ENCODE measurements around the gene LRP1B. TPM values are rescaled to one million over a fixed set of nuclear protein-coding genes. Genes with fewer than 3 reads are reported as not detected.

Gene LRP1B
- total RNA-seq, 4 donors from 2014 or later: 0.42 to 0.71 (median 0.65) TPM

DNA sequence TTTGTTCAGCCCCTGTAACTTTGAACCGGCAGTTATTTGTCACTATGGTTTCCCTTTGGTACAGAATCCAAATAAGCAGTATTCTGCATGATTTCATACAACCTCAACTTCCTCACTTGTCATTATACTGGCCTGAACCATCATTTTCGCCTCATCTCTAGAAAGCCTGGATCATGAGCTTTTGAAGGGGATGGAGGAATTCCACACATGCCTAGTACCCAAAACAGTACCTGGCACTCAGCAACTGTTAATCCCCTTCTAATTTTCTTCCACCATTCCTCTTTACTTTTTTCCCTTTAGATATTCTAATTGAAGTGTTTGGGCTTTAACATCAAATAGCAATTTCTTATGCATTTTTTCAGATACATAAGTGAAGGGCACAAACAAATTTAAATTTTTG is 1776.3 kb downstream of the LRP1B start:
- H3K27me3 ChIP-seq: no peaks in the 10 kb centered on the region
- no peaks in the 10 kb centered on the region for H3K4me1 ChIP-seq
- no peaks in the 10 kb centered on the region for H3K36me3 ChIP-seq
- H3K27ac ChIP-seq (replicated peaks in 1 of 4): no peak overlapping the region
- H3K9me3 ChIP-seq: no peaks in the 10 kb centered on the region
- no peak for DNase-seq (ENCODE audit: extremely low spot score)
- intact Hi-C loops (cut with DNase I): no loop called here
- H3K4me3 ChIP-seq: no peak overlapping the region
- WGBS: 90% methylated on average over 2 of the region's 2 CpGs
- TF ChIP-seq, protein P1, sequence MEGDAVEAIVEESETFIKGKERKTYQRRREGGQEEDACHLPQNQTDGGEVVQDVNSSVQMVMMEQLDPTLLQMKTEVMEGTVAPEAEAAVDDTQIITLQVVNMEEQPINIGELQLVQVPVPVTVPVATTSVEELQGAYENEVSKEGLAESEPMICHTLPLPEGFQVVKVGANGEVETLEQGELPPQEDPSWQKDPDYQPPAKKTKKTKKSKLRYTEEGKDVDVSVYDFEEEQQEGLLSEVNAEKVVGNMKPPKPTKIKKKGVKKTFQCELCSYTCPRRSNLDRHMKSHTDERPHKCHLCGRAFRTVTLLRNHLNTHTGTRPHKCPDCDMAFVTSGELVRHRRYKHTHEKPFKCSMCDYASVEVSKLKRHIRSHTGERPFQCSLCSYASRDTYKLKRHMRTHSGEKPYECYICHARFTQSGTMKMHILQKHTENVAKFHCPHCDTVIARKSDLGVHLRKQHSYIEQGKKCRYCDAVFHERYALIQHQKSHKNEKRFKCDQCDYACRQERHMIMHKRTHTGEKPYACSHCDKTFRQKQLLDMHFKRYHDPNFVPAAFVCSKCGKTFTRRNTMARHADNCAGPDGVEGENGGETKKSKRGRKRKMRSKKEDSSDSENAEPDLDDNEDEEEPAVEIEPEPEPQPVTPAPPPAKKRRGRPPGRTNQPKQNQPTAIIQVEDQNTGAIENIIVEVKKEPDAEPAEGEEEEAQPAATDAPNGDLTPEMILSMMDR (IDR thresholded peaks at IDR 0.05): no peak
- TF ChIP-seq POLR2A (IDR thresholded peaks at IDR 0.05; ENCODE audit: low read depth): no peak
- TF ChIP-seq POLR2AphosphoS5 (IDR thresholded peaks at IDR 0.05): no peak
- no peak for TF ChIP-seq EP300 (IDR thresholded peaks at IDR 0.05)

DNA sequence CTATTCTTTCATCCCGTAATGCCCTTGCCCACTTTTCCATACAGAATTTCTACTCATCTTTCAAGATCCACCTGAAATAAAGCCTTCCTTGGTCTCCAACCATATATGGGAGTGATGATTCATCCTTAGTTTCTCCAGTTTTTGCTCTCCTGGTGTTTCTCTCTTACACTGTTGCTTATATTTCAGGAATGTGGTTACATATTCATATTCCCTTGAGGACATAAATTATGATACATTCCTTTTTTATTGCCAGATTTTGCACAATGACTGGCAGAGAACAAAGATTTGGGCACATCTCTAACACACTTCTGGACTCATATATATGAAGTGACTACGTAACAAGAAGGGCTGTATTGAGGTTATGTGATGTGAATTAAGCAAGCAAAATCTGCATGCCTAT is 1777.3 kb downstream of the LRP1B start:
- intact Hi-C loops (cut with DNase I): no loop called here
- 41% methylated on average over 2 of the region's 2 CpGs for WGBS
- H3K36me3 ChIP-seq: no peaks in the 10 kb centered on the region
- no peaks in the 10 kb centered on the region for H3K9me3 ChIP-seq
- no peaks in the 10 kb centered on the region for H3K27me3 ChIP-seq
- no peaks in the 10 kb centered on the region for H3K4me1 ChIP-seq
- DNase-seq (ENCODE audit: extremely low spot score): no peak
- no peak overlapping the region for H3K27ac ChIP-seq (replicated peaks in 1 of 4)
- TF ChIP-seq POLR2AphosphoS5 (IDR thresholded peaks at IDR 0.05): no peak
- TF ChIP-seq EP300 (IDR thresholded peaks at IDR 0.05): no peak
- TF ChIP-seq, protein P1 (IDR thresholded peaks at IDR 0.05): no peak
- no peak for TF ChIP-seq POLR2A (IDR thresholded peaks at IDR 0.05; ENCODE audit: low read depth)
- H3K4me3 ChIP-seq: no peak overlapping the region

DNA sequence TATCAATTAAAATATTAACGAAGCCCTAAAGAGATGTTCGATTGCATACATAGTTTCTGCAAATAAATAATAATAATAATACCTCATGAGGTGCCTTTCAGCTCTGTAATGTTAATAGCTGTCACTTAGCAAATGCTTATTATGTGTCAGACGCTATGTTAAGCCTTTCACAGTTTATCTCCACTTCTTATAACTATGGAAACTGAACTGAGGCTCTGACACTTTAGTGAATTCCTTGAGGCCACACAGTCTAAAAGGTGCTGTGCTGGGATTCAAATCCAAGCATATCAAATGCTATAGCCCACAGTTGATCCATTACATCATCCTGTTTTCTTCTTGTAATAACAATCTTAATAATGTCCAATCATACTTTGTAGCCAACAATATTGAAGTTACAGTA is 1779.1 kb downstream of the LRP1B start:
- TF ChIP-seq EP300 (IDR thresholded peaks at IDR 0.05): no peak
- TF ChIP-seq POLR2AphosphoS5 (IDR thresholded peaks at IDR 0.05): no peak
- TF ChIP-seq POLR2A (IDR thresholded peaks at IDR 0.05; ENCODE audit: low read depth): no peak
- TF ChIP-seq, protein P1 (IDR thresholded peaks at IDR 0.05): no peak
- Histone ChIP-seq H3K4me3 (no peak overlapping the region), H3K27me3 (no peaks in the 10 kb centered on the region), H3K27ac (replicated peaks in 1 of 4) (no peak overlapping the region), H3K36me3 (no peaks in the 10 kb centered on the region), H3K9me3 (no peaks in the 10 kb centered on the region), H3K4me1 (no peaks in the 10 kb centered on the region)
- 67% methylated on average over 3 of the region's 3 CpGs for WGBS
- no peak for DNase-seq (ENCODE audit: extremely low spot score)
- intact Hi-C loops (cut with DNase I): no loop called here

DNA sequence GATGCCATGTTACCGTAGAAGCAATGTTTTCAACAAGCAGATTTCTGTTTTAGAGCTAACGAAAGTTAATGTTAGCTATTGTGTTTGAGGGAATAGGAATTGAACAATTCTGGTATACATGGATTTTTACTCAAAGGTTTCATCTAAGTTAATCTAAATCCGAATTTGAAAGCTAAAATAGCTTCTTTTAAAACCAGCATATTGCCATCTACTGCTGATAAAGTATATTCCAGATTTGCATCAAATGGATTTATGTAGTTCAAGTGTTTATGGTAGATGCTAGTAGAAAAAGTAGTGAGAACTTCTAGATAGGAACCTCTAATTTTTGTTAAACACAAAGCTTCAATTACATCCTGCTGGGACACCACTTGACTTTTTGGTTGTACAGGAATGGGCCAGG is 1781.1 kb downstream of the LRP1B start:
- Histone ChIP-seq H3K4me3 (no peak overlapping the region), H3K4me1 (no peaks in the 10 kb centered on the region), H3K27me3 (no peaks in the 10 kb centered on the region), H3K36me3 (no peaks in the 10 kb centered on the region), H3K27ac (replicated peaks in 1 of 4) (no peak overlapping the region), H3K9me3 (no peaks in the 10 kb centered on the region)
- intact Hi-C loops (cut with DNase I): no loop called here
- TF ChIP-seq POLR2A (IDR thresholded peaks at IDR 0.05; ENCODE audit: low read depth) (no peak), POLR2AphosphoS5 (IDR thresholded peaks at IDR 0.05) (no peak), EP300 (IDR thresholded peaks at IDR 0.05) (no peak)
- TF ChIP-seq, protein P1 (IDR thresholded peaks at IDR 0.05): no peak
- DNase-seq (ENCODE audit: extremely low spot score): no peak
- 76% methylated on average over 3 of the region's 3 CpGs for WGBS

DNA sequence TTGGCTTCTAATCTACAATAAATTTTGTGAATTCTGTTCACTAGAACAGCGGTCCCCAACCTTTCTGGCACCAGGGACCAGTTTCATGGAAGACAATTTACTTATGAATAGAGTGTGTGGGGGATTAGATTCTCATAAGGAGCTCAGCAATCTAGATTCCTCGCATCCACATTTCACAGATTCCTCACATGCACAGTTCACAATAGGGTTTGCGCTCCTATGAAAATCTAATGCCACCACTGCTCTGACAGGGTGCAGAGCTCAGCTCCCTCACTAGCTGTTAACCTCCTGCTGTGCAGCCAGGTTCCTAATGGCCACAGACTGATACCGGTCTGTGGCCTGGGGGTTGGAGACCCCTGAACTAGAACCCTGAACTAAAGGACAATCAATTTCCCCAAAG is 1782.0 kb downstream of the LRP1B start:
- no peaks in the 10 kb centered on the region for H3K36me3 ChIP-seq
- 69% methylated on average over 4 of the region's 4 CpGs for WGBS
- H3K9me3 ChIP-seq: no peaks in the 10 kb centered on the region
- H3K4me1 ChIP-seq: no peaks in the 10 kb centered on the region
- no peaks in the 10 kb centered on the region for H3K27me3 ChIP-seq
- DNase-seq (ENCODE audit: extremely low spot score): no peak
- TF ChIP-seq, protein P1 (IDR thresholded peaks at IDR 0.05): no peak
- TF ChIP-seq EP300 (IDR thresholded peaks at IDR 0.05) (no peak), POLR2AphosphoS5 (IDR thresholded peaks at IDR 0.05) (no peak), POLR2A (IDR thresholded peaks at IDR 0.05; ENCODE audit: low read depth) (no peak)
- intact Hi-C loops (cut with DNase I): no loop called here
- H3K27ac ChIP-seq (replicated peaks in 1 of 4): no peak overlapping the region
- H3K4me3 ChIP-seq: no peak overlapping the region

Data from esophagus muscularis mucosa (tissue), 4 donors.